OCI-LY1 (cell line): ENCODE measurements around the gene ZBTB20.

Experiments used
- EZH2 ChIP-seq: fragments of 200-600 bp; sonication (generic), shearing (Covaris generic); IDR thresholded peaks from 2 replicates; pipeline ENCODE4 v1.8.0; 2017; ENCODE audit warnings: borderline replicate concordance, mixed run types, mild to moderate bottlenecking, antibody characterized with exemption, low read length, moderate library complexity, mixed read lengths
- TF ChIP-seq, protein P1 (sequence below): fragments of 200-600 bp; sonication (generic), shearing (Covaris generic); IDR thresholded peaks from 2 replicates; pipeline ENCODE4 v1.5.1; 2017; ENCODE audit warnings: mild to moderate bottlenecking, antibody characterized with exemption, low read length, moderate library complexity, mixed read lengths

DNA sequence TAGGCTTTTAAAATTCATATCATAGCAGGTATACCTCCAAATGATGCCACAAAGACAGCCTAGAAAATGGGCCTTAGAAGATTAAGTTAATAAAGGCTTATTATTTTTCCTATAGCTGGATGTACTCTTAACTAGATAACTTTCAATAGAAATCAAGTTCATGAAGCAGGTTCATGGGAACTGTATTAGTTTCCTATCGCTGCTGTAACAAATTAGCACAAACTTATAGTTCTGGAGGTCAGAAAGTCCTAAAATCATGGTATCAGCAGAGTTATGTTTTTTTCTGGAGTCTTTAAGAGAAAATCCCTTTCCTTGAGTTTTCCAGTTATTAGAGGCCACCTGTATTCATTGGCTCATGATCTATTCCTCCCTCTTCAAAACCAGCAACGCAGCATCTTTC is 583.4 kb downstream of the ZBTB20 start:
- TF ChIP-seq, protein P1, sequence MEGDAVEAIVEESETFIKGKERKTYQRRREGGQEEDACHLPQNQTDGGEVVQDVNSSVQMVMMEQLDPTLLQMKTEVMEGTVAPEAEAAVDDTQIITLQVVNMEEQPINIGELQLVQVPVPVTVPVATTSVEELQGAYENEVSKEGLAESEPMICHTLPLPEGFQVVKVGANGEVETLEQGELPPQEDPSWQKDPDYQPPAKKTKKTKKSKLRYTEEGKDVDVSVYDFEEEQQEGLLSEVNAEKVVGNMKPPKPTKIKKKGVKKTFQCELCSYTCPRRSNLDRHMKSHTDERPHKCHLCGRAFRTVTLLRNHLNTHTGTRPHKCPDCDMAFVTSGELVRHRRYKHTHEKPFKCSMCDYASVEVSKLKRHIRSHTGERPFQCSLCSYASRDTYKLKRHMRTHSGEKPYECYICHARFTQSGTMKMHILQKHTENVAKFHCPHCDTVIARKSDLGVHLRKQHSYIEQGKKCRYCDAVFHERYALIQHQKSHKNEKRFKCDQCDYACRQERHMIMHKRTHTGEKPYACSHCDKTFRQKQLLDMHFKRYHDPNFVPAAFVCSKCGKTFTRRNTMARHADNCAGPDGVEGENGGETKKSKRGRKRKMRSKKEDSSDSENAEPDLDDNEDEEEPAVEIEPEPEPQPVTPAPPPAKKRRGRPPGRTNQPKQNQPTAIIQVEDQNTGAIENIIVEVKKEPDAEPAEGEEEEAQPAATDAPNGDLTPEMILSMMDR: no peak
- TF ChIP-seq EZH2: no peak
